Activated effector memory CD4-positive, alpha-beta T cell treated with Interleukin-2 at 50 U/mL for 16 hours (primary cell): ENCODE measurements around the gene CACNA2D2.
A peak's percentile ranks its signal among the peaks of the same experiment; 100 is the strongest.

Source experiments
- DNase-seq: peaks from one replicate; pipeline ENCODE4 v3.0.0-alpha.2; 2020

CACNA2D2 gene

GRCh38 chr3:50388720-50389413 is 114.6 kb downstream of the CACNA2D2 start:
- DNase-seq = no peak

- no peak for DNase-seq
Measured at GRCh38 chr3:50388016-50388719, 115.3 kb downstream of the CACNA2D2 start.

GRCh38 chr3:50385754-50386153 is 117.7 kb downstream of the CACNA2D2 start:
- no peak for DNase-seq

GRCh38 chr3:50383750-50384149 is 119.7 kb downstream of the CACNA2D2 start:
- DNase-seq = no peak

GRCh38 chr3:50382722-50383121 is 120.7 kb downstream of the CACNA2D2 start:
- DNase-seq = no peak

GRCh38 chr3:50381383-50381782 is 122.1 kb downstream of the CACNA2D2 start:
- no peak for DNase-seq

GRCh38 chr3:50380405-50381085 is 122.9 kb downstream of the CACNA2D2 start:
- DNase-seq = no peak

GRCh38 chr3:50378757-50379156 is 124.7 kb downstream of the CACNA2D2 start:
- DNase-seq = no peak

GRCh38 chr3:50378024-50378423 is 125.4 kb downstream of the CACNA2D2 start:
- DNase-seq = no peak

GRCh38 chr3:50375258-50375931 is 128.0 kb downstream of the CACNA2D2 start:
- DNase-seq = no peak

GRCh38 chr3:50374363-50375257 is 128.8 kb downstream of the CACNA2D2 start:
- no peak for DNase-seq

GRCh38 chr3:50373146-50374051 is 130.0 kb downstream of the CACNA2D2 start:
- DNase-seq = no peak

- DNase-seq = no peak
Measured at GRCh38 chr3:50372349-50372748, 131.1 kb downstream of the CACNA2D2 start.

GRCh38 chr3:50371133-50371685 is 132.2 kb downstream of the CACNA2D2 start:
- DNase-seq = no peak

GRCh38 chr3:50370594-50370993 is 132.8 kb downstream of the CACNA2D2 start:
- no peak for DNase-seq

GRCh38 chr3:50369012-50369670 is 134.3 kb downstream of the CACNA2D2 start:
- DNase-seq = no peak

- DNase-seq = no peak
Measured at GRCh38 chr3:50365842-50366220, 137.6 kb downstream of the CACNA2D2 start.

GRCh38 chr3:50365080-50365841 is 138.2 kb downstream of the CACNA2D2 start:
- peak; percentile 92 for DNase-seq

- no peak for DNase-seq
Measured at GRCh38 chr3:50364573-50365079, 138.8 kb downstream of the CACNA2D2 start.
